SK-N-MC (cell line): Measurements from ENCODE around the gene TNS2.

Experiments
- EZH2 ChIP-seq: fragments of 200-600 bp; sonication (generic); IDR thresholded peaks from one replicate; pipeline ENCODE4 v1.6.1; 2017; ENCODE audit warnings: antibody characterized with exemption
- FOXP2 ChIP-seq: optimal IDR thresholded peaks from 2 replicates; pipeline ENCODE3; 2011; ENCODE audit warnings: mild to moderate bottlenecking, moderate library complexity; ENCODE audit not compliant: insufficient read depth; ENCODE audit errors: extremely low read length, control extremely low read depth
- POLR2AphosphoS5 ChIP-seq: IDR thresholded peaks from 2 replicates; pipeline ENCODE4 v1.6.1; 2012; ENCODE audit warnings: mild to moderate bottlenecking, low read depth, low read length, borderline replicate concordance

- no peak for TF ChIP-seq POLR2AphosphoS5
- TF ChIP-seq EZH2: no peak
- TF ChIP-seq FOXP2: no peak
Observed at GRCh38 chr12:53059434-53060063, 9.7 kb downstream of the TNS2 start.
